ENCODE results near the gene GNAL. TPM values are rescaled to one million over a fixed set of nuclear protein-coding genes. Genes with fewer than 3 reads are reported as not detected.

GNAL gene
- total RNA-seq, 1 experiment from 2014 or later, result 0.06 TPM

GRCh38 chr18:11792632-11793031, 103.6 kb downstream of the GNAL start:
- H3K9me3 ChIP-seq (ENCODE audit: low read depth, low read length, poor library complexity, severe bottlenecking), result no peaks in the 10 kb centered on the region
- ChIA-PET POLR2A (ENCODE audit: low non-redundant PET) (no interaction called here), CTCF (no interaction called here)

GRCh38 chr18:11794195-11794594, 105.1 kb downstream of the GNAL start:
- H3K36me3 ChIP-seq (ENCODE audit: insufficient read depth, low read length, poor library complexity, severe bottlenecking), result no peaks in the 10 kb centered on the region
- no peaks in the 10 kb centered on the region for H3K27me3 ChIP-seq (replicated peaks; ENCODE audit: insufficient read depth, low read depth, low read length, poor library complexity)
- no peaks in the 10 kb centered on the region for H3K4me1 ChIP-seq (ENCODE audit: insufficient read depth, low read length, poor library complexity, severe bottlenecking)
- ChIA-PET POLR2A (ENCODE audit: low non-redundant PET) (no interaction called here), CTCF (no interaction called here)
- intact Hi-C loops (cut with micrococcal nuclease; ENCODE audit: unreplicated experiment), result no loop called here
- no peaks in the 10 kb centered on the region for H3K9me3 ChIP-seq (ENCODE audit: low read depth, low read length, poor library complexity, severe bottlenecking)
- H3K4me3 ChIP-seq (ENCODE audit: low read depth, low read length, poor library complexity, severe bottlenecking), result no peak overlapping the region
- TF ChIP-seq EZH2 (IDR thresholded peaks at IDR 0.05; ENCODE audit: borderline replicate concordance, low read depth, low read length, poor library complexity, severe bottlenecking), result no peak
- TF ChIP-seq CTCF (conservative IDR thresholded peaks at IDR 0.05; ENCODE audit: low read depth, low read length), result no peak
- H3K27ac ChIP-seq (ENCODE audit: low read depth, low read length, poor library complexity, severe bottlenecking), result no peak overlapping the region
- no peak for DNase-seq (ENCODE audit: low spot score)
- BruUV-seq (replicated peaks), result no TSS peak

More at GRCh38 chr18:11792632-11793031, 103.6 kb downstream of the GNAL start:
- H3K27me3 ChIP-seq (replicated peaks; ENCODE audit: insufficient read depth, low read depth, low read length, poor library complexity), result no peaks in the 10 kb centered on the region
- H3K27ac ChIP-seq (ENCODE audit: low read depth, low read length, poor library complexity, severe bottlenecking), result no peak overlapping the region
- no peaks in the 10 kb centered on the region for H3K36me3 ChIP-seq (ENCODE audit: insufficient read depth, low read length, poor library complexity, severe bottlenecking)
- no peaks in the 10 kb centered on the region for H3K4me1 ChIP-seq (ENCODE audit: insufficient read depth, low read length, poor library complexity, severe bottlenecking)
- BruUV-seq (replicated peaks), result no TSS peak
- intact Hi-C loops (cut with micrococcal nuclease; ENCODE audit: unreplicated experiment), result no loop called here
- TF ChIP-seq EZH2 (IDR thresholded peaks at IDR 0.05; ENCODE audit: borderline replicate concordance, low read depth, low read length, poor library complexity, severe bottlenecking) (no peak), CTCF (conservative IDR thresholded peaks at IDR 0.05; ENCODE audit: low read depth, low read length) (no peak)
- no peak for DNase-seq (ENCODE audit: low spot score)
- H3K4me3 ChIP-seq (ENCODE audit: low read depth, low read length, poor library complexity, severe bottlenecking), result no peak overlapping the region

GRCh38 chr18:11795916-11796315, 106.9 kb downstream of the GNAL start:
- CTCF ChIA-PET, result interaction anchor here (0.6 kb wide), 1 partner anchor 54 kb away, joined by 11 read pairs; no protein-coding TSS in a partner anchor
- DNase-seq (ENCODE audit: low spot score), result no peak
- POLR2A ChIA-PET (ENCODE audit: low non-redundant PET), result no interaction called here
- Histone ChIP-seq H3K27ac (ENCODE audit: low read depth, low read length, poor library complexity, severe bottlenecking) (no peak overlapping the region), H3K4me1 (ENCODE audit: insufficient read depth, low read length, poor library complexity, severe bottlenecking) (no peaks in the 10 kb centered on the region), H3K4me3 (ENCODE audit: low read depth, low read length, poor library complexity, severe bottlenecking) (no peak overlapping the region), H3K9me3 (ENCODE audit: low read depth, low read length, poor library complexity, severe bottlenecking) (no peaks in the 10 kb centered on the region), H3K36me3 (ENCODE audit: insufficient read depth, low read length, poor library complexity, severe bottlenecking) (no peaks in the 10 kb centered on the region), H3K27me3 (replicated peaks; ENCODE audit: insufficient read depth, low read depth, low read length, poor library complexity) (peaks cover 9% of the 10 kb centered on the region)
- no TSS peak for BruUV-seq (replicated peaks)
- no peak for TF ChIP-seq CTCF (conservative IDR thresholded peaks at IDR 0.05; ENCODE audit: low read depth, low read length)
- no peak for TF ChIP-seq EZH2 (IDR thresholded peaks at IDR 0.05; ENCODE audit: borderline replicate concordance, low read depth, low read length, poor library complexity, severe bottlenecking)
- intact Hi-C loops (cut with micrococcal nuclease; ENCODE audit: unreplicated experiment), result no loop called here

All from A673 (cell line).